ENCODE results near the gene LMO2. TPM values are rescaled to one million over a fixed set of nuclear protein-coding genes. Genes with fewer than 3 reads are reported as not detected.

Gene LMO2
- total RNA-seq, 2 experiments from 2014 or later = not detected

DNA sequence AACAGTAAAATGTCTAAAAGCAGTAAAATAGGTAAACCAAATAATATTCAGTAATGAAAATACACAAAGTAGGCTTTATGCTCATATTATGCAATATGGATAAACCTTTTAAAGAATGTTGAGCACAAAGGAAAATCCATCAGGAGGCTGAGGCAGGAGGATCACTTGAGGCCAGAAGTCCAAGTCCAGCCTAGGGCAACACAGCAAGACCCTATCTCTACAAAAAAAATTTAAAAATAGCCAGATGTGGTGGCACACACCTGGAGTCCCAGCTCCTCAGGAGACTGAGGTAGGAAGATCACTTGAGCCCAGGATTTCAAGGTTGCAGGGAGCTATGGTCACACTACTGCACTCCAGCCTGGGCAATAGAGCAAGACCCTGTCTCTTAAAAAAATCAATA lies 17.7 kb upstream of the LMO2 start:
- POLR2A ChIA-PET = no interaction called here
- Mint-ChIP-seq H3K27me3 (peaks cover 33% of the 10 kb centered on the region), H3K9me3 (peaks cover 3% of the 10 kb centered on the region), H3K36me3 (ENCODE audit: low read depth) (no peaks in the 10 kb centered on the region), H3K27ac (no peak overlapping the region), H3K4me1 (peaks cover 2% of the 10 kb centered on the region), H3K4me3 (no peak overlapping the region)
- no peak for DNase-seq
- CTCF ChIA-PET = interaction anchor here (0.6 kb wide), 1 partner anchor 634 kb away, joined by 3 read pairs; no protein-coding TSS in a partner anchor

DNA sequence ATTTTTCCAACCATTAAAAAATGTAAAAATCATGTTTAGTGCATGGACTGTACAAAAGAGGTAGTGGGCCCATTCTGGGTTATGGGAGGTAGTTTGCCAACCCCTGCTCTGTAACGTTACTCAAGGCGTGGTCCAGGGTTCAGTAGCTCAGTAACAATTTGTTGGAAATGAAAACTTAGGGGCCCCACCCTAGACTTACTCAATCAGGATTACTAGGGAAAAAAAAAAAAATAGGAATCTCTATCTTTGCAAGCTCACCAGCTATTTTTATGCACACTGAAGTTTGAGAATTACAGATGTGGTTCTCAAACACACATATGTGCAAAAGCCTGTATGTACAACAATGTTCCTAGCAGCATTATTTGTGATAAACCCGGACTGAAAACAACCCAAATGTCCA lies 17.3 kb upstream of the LMO2 start:
- no peaks in the 10 kb centered on the region for H3K36me3 Mint-ChIP-seq (ENCODE audit: low read depth)
- no peak overlapping the region for H3K27ac Mint-ChIP-seq
- H3K4me1 Mint-ChIP-seq = peaks cover 2% of the 10 kb centered on the region
- POLR2A ChIA-PET = no interaction called here
- no peak overlapping the region for H3K4me3 Mint-ChIP-seq
- no peak for DNase-seq
- peaks cover 2% of the 10 kb centered on the region for H3K9me3 Mint-ChIP-seq
- H3K27me3 Mint-ChIP-seq = peaks cover 36% of the 10 kb centered on the region
- CTCF ChIA-PET = interaction anchor here (0.6 to 1.1 kb wide), 2 partner anchors 70 to 634 kb away, joined by 3 read pairs; no protein-coding TSS in a partner anchor

DNA sequence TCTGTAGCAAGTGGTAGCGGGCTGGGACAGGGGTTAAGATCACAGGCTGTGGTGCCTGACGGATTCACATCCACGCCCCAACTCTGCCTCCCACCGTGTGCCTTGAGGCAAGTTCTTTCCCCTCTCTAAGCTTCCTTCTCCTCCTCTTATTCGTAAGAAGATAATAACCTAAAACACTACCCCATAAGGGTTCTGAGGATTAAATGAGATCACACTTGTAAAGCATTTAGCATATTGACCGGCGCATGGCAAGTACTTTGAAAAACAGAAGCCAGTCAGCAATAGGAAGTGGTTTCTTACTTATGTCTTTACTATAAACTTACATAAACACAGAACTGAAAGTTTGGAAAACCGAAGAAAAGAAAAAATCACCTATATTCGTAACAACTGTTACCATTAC lies 15.5 kb upstream of the LMO2 start:
- H3K27ac Mint-ChIP-seq = no peak overlapping the region
- ChIA-PET CTCF (no interaction called here), POLR2A (no interaction called here)
- H3K36me3 Mint-ChIP-seq (ENCODE audit: low read depth) = no peaks in the 10 kb centered on the region
- DNase-seq = no peak
- H3K9me3 Mint-ChIP-seq = no peaks in the 10 kb centered on the region
- H3K27me3 Mint-ChIP-seq = peaks cover 37% of the 10 kb centered on the region
- H3K4me3 Mint-ChIP-seq = no peak overlapping the region
- H3K4me1 Mint-ChIP-seq = peaks cover 2% of the 10 kb centered on the region

DNA sequence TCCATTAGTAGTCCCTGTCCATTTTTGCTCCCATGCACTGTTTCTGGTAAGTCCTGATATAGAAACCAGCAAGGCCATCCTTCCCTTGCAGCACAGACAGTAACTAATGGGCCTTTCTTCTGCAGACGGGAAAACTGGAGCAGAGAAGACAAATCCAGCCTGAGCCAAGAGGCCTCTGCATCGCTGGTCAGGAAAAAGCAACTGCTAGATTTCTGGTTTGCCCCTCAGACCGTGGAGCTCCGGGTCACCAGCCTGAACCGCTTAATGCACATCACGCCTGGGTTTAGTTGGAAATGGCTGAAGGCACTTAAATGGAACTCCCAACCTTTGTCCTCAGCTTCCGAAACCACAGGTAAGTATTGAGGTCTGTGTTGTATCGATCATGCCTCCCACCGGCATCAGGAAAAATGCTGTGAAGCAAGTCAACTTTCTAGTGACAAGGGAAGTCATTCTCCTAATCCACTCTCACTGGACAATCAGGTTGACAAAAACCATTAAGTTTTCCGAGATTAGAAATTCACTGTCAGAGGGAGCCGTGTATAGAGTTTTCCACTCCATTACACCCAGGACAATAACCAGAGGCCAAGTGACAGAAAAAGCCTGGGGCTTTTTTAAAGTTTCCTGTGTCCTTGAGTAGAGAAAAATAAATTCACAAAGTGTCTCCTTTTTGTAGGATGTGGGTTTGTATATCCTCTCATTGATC lies 14.8 kb upstream of the LMO2 start:
- Mint-ChIP-seq H3K36me3 (ENCODE audit: low read depth) (no peaks in the 10 kb centered on the region), H3K27ac (no peak overlapping the region), H3K4me3 (no peak overlapping the region), H3K27me3 (peaks cover 43% of the 10 kb centered on the region), H3K4me1 (peaks cover 2% of the 10 kb centered on the region), H3K9me3 (no peaks in the 10 kb centered on the region)
- ChIA-PET POLR2A (no interaction called here), CTCF (no interaction called here)
- no peak for DNase-seq

DNA sequence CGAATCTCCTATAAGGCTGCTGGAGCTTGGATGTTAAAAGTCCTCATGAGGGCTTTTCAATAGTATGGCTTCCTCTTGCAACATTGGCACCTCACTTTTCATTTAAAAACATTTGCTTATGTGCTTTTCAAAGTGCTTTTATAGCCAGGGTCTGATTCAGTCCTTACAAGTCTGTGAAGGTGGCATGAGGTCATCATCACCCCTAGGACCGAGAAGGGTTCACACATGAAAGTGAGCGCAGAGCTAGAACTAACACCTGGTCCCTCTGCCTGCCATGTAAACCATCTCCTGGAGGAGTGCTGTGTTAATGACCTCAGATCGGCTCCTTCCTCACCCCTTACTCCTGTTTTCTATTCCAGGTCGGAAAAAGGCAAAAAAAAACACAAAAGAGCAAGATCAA lies 12.2 kb upstream of the LMO2 start:
- CTCF ChIA-PET = interaction anchor here (0.6 to 1.6 kb wide), 3 partner anchors 20 to 1605 kb away, joined by 3 to 6 read pairs (median 3); no protein-coding TSS in a partner anchor

DNA sequence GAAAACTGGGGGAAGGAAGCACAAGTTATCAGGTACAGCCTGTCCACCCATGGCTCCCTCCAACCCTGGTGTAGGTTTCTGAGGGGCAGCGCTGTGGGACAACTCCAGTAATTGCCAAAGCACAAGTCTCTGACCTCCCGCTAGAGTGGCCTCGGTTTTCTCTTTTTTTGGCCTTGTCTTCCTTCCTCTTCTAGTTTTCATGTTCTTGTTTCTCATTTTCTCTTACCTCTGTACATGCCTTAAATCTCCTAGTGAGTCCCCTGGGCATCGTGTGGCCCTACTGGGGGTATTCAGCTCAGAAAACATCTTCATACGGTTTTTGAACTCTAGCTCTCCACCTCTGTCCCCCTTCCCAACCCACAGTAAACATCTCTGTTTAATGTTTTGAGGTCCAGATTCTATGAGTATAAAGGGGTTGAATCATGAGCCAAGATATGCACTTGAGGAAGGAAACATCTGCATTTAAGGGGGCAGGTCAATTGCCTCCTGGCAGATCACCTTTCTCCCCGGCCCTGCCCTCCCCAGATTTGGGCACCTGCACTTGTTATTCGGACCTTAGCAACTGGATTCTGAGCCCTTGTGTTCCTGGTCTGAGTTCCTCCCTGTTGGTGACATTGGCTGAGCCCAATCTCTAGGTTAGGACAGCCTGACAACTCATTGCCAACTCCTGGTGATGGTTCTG lies 8.4 kb upstream of the LMO2 start:
- no peak for DNase-seq
- Mint-ChIP-seq H3K4me1 (peaks cover 5% of the 10 kb centered on the region), H3K27me3 (peaks cover 57% of the 10 kb centered on the region), H3K36me3 (ENCODE audit: low read depth) (no peaks in the 10 kb centered on the region), H3K9me3 (no peaks in the 10 kb centered on the region), H3K4me3 (no peak overlapping the region), H3K27ac (no peak overlapping the region)
- CTCF ChIA-PET = interaction anchor here (1.5 kb wide), 1 partner anchor 19 kb away, joined by 3 read pairs; no protein-coding TSS in a partner anchor
- POLR2A ChIA-PET = no interaction called here

More for the DNA sequence above, 12.2 kb upstream of the LMO2 start:
- H3K4me1 Mint-ChIP-seq = peaks cover 2% of the 10 kb centered on the region
- H3K36me3 Mint-ChIP-seq (ENCODE audit: low read depth) = no peaks in the 10 kb centered on the region
- no peak overlapping the region for H3K27ac Mint-ChIP-seq
- no peaks in the 10 kb centered on the region for H3K9me3 Mint-ChIP-seq
- H3K27me3 Mint-ChIP-seq = peaks cover 48% of the 10 kb centered on the region
- POLR2A ChIA-PET = no interaction called here
- no peak overlapping the region for H3K4me3 Mint-ChIP-seq
- DNase-seq = no peak

DNA sequence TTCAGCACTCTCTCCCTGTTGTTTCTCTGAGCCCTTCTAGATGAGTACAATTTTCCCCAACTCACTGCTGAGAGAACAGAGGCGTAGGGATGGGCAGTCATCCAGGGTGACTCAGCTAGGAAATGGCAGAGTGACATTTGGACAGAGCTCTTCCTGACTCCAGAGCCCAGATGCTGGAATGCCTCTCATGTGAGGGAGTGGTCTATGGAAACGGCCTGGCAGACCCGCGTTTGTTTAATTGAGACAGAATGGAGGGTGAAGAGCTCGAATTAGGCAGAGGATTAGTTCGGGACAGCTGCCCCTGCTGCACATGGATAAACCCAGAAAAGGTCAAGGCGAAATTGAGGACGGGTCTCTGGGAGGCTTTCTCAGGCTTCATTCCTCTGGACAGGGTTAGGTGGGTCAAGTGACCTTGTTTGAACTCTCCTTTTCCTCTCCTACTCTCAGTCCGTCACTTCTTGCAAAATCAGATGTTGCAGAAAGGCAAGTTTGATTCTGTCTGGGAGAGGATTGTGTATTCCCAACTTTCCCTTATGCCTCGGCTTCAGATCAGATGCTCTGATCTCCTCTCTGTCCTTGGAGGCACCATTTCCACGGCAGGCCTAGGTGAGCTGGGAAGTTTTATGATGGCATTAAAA lies 7.6 kb upstream of the LMO2 start:
- no peak overlapping the region for H3K27ac Mint-ChIP-seq
- ChIA-PET CTCF (interaction anchor here (1.5 kb wide), 1 partner anchor 19 kb away, joined by 3 read pairs; no protein-coding TSS in a partner anchor), POLR2A (no interaction called here)
- H3K4me3 Mint-ChIP-seq = no peak overlapping the region
- peaks cover 59% of the 10 kb centered on the region for H3K27me3 Mint-ChIP-seq
- peaks cover 9% of the 10 kb centered on the region for H3K4me1 Mint-ChIP-seq
- DNase-seq = no peak
- no peaks in the 10 kb centered on the region for H3K9me3 Mint-ChIP-seq
- H3K36me3 Mint-ChIP-seq (ENCODE audit: low read depth) = no peaks in the 10 kb centered on the region

DNA sequence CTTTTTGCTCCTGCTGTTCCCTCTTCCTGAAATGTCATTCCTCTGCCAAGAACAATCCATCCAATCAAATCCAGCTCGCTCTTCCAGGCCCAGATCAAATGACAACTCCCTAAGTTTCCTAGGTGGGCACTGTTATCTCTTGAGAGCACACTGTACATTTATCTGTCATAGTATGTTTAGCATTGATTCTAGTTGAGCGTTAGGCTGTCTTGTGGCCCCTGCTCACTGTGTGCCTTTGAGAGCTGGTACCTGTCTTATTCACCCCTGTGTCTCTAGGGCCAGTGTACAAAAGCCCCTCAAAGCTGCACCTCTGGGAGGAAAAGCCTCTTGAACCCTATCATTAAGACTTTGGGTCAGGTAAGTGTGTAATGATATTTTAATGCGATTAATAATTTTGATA lies 7.1 kb upstream of the LMO2 start:
- Mint-ChIP-seq H3K4me3 (no peak overlapping the region), H3K9me3 (no peaks in the 10 kb centered on the region), H3K36me3 (ENCODE audit: low read depth) (no peaks in the 10 kb centered on the region), H3K4me1 (peaks cover 15% of the 10 kb centered on the region), H3K27ac (no peak overlapping the region), H3K27me3 (peaks cover 59% of the 10 kb centered on the region)
- no peak for DNase-seq
- ChIA-PET CTCF (interaction anchor here (1.0 kb wide), 1 partner anchor 10 kb away, joined by 4 read pairs; no protein-coding TSS in a partner anchor), POLR2A (no interaction called here)

DNA sequence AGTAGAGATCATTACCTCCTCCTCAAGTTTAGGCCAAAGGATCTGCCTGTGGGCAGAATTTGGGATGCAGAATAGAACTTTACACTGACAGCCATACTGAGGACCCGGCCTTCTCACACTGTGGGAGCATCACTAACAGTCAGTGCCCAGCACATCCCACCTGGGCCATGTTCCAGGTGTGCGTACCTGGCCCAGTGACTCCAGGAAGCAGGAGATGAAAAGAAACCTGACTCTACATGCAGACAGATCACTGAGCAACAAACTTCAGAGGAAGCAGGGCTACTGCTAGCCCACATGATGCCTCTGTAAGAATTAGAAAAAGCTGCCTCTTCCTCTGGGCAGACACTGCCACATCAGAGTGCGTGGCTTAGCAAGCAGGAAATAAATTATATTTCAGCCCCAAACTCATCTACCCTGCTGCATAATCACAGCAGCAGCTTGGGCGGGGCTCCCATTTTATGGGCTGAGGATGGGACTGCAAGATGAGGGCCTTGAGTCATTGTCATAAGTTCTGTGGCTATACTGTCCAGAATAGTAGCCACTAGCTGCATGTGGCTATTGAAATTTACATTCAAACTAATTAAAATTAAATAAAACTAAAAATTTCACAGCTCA lies 6.0 kb upstream of the LMO2 start:
- H3K36me3 Mint-ChIP-seq (ENCODE audit: low read depth) = no peaks in the 10 kb centered on the region
- ChIA-PET POLR2A (no interaction called here), CTCF (interaction anchor here (1.0 kb wide), 1 partner anchor 9 kb away, joined by 4 read pairs; no protein-coding TSS in a partner anchor)
- no peak for DNase-seq
- no peak overlapping the region for H3K27ac Mint-ChIP-seq
- peaks cover 68% of the 10 kb centered on the region for H3K27me3 Mint-ChIP-seq
- no peak overlapping the region for H3K4me3 Mint-ChIP-seq
- peaks cover 26% of the 10 kb centered on the region for H3K4me1 Mint-ChIP-seq
- H3K9me3 Mint-ChIP-seq = no peaks in the 10 kb centered on the region

DNA sequence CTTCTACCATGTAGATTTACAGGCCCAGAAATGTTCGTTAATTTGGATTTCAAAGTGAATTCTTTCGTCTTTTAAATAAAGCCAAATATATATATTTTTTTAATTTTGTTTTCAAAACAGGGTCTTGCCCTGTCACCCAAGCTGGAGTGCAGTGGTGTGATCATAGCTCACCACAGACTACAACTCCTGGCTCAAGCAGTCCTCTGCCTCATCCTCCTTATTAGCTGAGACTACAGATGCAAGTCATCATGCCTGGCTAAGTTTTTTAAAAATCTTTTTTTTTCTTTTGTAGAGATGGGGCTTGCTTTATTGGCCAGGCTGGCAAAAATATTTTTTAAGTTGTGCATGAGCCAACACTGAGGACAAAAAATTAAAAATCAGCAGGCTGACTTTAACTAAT lies 5.0 kb upstream of the LMO2 start:
- Mint-ChIP-seq H3K4me3 (no peak overlapping the region), H3K36me3 (ENCODE audit: low read depth) (no peaks in the 10 kb centered on the region), H3K9me3 (no peaks in the 10 kb centered on the region), H3K4me1 (peaks cover 31% of the 10 kb centered on the region), H3K27me3 (peaks cover 73% of the 10 kb centered on the region), H3K27ac (no peak overlapping the region)
- POLR2A ChIA-PET = no interaction called here
- DNase-seq = no peak
- CTCF ChIA-PET = no interaction called here

DNA sequence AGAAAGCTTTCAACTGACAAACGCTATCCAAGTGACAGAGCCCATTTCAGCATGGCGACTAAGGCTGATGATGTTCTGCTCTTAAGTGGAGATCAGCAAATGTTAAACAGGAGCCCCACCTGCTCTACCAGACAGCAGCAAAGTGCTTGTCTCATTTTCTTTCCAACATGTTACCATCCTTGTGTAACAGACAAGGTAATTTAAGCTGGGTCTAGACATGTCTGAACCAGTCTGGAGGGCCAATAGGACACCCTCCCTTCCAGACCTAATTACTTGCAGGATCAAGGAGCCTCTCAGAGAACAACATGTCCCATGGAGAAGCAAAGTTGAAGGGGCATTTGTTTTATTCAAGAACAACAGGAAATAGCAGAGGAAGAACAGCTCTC lies 3.9 kb upstream of the LMO2 start:
- peaks cover 76% of the 10 kb centered on the region for H3K27me3 Mint-ChIP-seq
- ChIA-PET POLR2A (no interaction called here), CTCF (no interaction called here)
- no peak for DNase-seq
- H3K36me3 Mint-ChIP-seq (ENCODE audit: low read depth) = no peaks in the 10 kb centered on the region
- no peak overlapping the region for H3K27ac Mint-ChIP-seq
- H3K9me3 Mint-ChIP-seq = no peaks in the 10 kb centered on the region
- H3K4me1 Mint-ChIP-seq = peaks cover 31% of the 10 kb centered on the region
- H3K4me3 Mint-ChIP-seq = no peak overlapping the region

DNA sequence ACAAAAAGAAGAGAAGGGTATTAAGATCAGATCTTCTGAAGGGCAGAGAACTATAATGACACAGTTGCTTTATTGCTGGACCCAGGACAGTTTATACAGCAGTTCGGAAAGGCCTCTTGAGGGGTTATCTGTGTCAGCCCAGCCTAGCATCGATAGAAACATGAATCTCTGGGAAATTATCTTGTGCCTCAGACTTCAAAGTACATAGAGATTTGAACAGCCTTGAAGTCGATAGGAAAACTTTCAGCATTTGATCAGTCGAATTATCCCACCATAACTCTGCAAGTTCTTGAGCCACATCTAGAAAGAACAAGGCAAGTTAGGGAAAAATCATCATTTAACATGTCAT lies 2.5 kb upstream of the LMO2 start:
- Mint-ChIP-seq H3K27me3 (peaks cover 72% of the 10 kb centered on the region), H3K4me3 (no peak overlapping the region), H3K4me1 (peaks cover 31% of the 10 kb centered on the region), H3K36me3 (ENCODE audit: low read depth) (peaks cover 2% of the 10 kb centered on the region), H3K27ac (no peak overlapping the region), H3K9me3 (peaks cover 3% of the 10 kb centered on the region)
- POLR2A ChIA-PET = no interaction called here
- CTCF ChIA-PET = no interaction called here
- no peak for DNase-seq

Data from activated CD4-positive, alpha-beta T cell treated with anti-CD3 and anti-CD28 coated beads, Interleukin-2, amount 10 ng/mL, durations not matched to agents 7 days and 5 days (primary cell).